Activated CD4-positive, alpha-beta memory T cell treated with anti-CD3 and anti-CD28 coated beads, Interleukin-2, amount 10 ng/mL, durations not matched to agents 7 days and 5 days (primary cell): Measurements from ENCODE around the gene PKP4. TPM values are rescaled to one million over a fixed set of nuclear protein-coding genes. Genes with fewer than 3 reads are reported as not detected.

Source experiments
- CTCF ChIA-PET: fragments of 350-600 bp; sonication (Branson Sonifier 250); formaldehyde crosslinking; loops from one replicate; lab custom pipeline; 2021; ENCODE audit warnings: antibody characterized with exemption, inconsistent platforms; lab: Charles Lee
- POLR2A ChIA-PET: fragments of 350-600 bp; sonication (Branson Sonifier 250); formaldehyde crosslinking; loops from one replicate; lab custom pipeline; 2021; ENCODE audit warnings: antibody characterized with exemption; lab: Charles Lee
- DNase-seq: peaks from one replicate; pipeline ENCODE4 v3.0.0-alpha.2; 2020
- H3K27ac Mint-ChIP-seq: one replicate; pipeline ENCODE4 v1.8.0; 2021; ENCODE audit warnings: mild to moderate bottlenecking, mixed read lengths
- H3K27me3 Mint-ChIP-seq: one replicate; pipeline ENCODE4 v1.8.0; 2021; ENCODE audit warnings: mixed read lengths
- H3K36me3 Mint-ChIP-seq: one replicate; pipeline ENCODE4 v1.8.0; 2021; ENCODE audit warnings: low read depth, mixed read lengths
- H3K4me1 Mint-ChIP-seq: one replicate; pipeline ENCODE4 v1.8.0; 2021; ENCODE audit warnings: mixed read lengths
- H3K4me3 Mint-ChIP-seq: one replicate; pipeline ENCODE4 v1.8.0; 2021; ENCODE audit warnings: mild to moderate bottlenecking, mixed read lengths
- H3K9me3 Mint-ChIP-seq: one replicate; pipeline ENCODE4 v1.8.0; 2021; ENCODE audit warnings: mixed read lengths
- total RNA-seq, 2 experiments: library from RNA; stranded (reverse); gene quantifications; one replicate each; pipeline ENCODE4 v1.2.3, GENCODE V29; 2021

PKP4 gene
- total RNA-seq, 2 experiments from 2014 or later, result 33.8 to 34.1 TPM

DNA sequence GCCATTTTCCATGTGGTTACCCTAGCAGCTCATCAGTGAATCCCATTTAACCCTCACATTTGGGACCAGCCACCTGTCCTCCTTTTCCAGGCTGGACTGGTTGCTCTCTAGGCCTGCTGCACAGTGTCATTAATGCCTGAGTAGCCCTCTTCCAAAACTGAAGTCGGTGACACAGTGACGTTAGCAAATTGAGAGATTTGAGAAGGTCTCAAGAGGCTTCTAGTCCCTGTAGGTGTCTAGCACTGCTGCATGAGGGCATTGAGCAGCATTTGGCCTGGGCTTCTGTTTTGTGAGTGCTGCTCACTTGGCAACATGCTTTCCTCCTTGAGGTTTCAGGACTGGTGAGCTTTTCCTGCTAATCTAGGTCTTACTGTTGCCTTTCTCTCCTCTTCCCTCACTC, 36.7 kb downstream of the PKP4 start:
- ChIA-PET CTCF (no interaction called here), POLR2A (no interaction called here)
- Mint-ChIP-seq H3K27ac (no peak overlapping the region), H3K9me3 (no peaks in the 10 kb centered on the region), H3K4me1 (peaks cover 6% of the 10 kb centered on the region), H3K27me3 (no peaks in the 10 kb centered on the region), H3K36me3 (no peaks in the 10 kb centered on the region), H3K4me3 (no peak overlapping the region)
- DNase-seq, result no peak

GRCh38 chr2:158495175-158495574, 38.4 kb downstream of the PKP4 start:
- Mint-ChIP-seq H3K9me3 (no peaks in the 10 kb centered on the region), H3K27ac (no peak overlapping the region), H3K27me3 (no peaks in the 10 kb centered on the region), H3K4me1 (peaks cover 6% of the 10 kb centered on the region), H3K4me3 (no peak overlapping the region), H3K36me3 (no peaks in the 10 kb centered on the region)
- DNase-seq, result no peak
- ChIA-PET POLR2A (no interaction called here), CTCF (no interaction called here)

GRCh38 chr2:158496986-158497385, 40.2 kb downstream of the PKP4 start:
- POLR2A ChIA-PET, result no interaction called here
- no peak for DNase-seq
- no peak overlapping the region for H3K4me3 Mint-ChIP-seq
- CTCF ChIA-PET, result no interaction called here
- peaks cover 6% of the 10 kb centered on the region for H3K4me1 Mint-ChIP-seq
- no peaks in the 10 kb centered on the region for H3K36me3 Mint-ChIP-seq
- no peak overlapping the region for H3K27ac Mint-ChIP-seq
- H3K9me3 Mint-ChIP-seq, result no peaks in the 10 kb centered on the region
- no peaks in the 10 kb centered on the region for H3K27me3 Mint-ChIP-seq

GRCh38 chr2:158497486-158497885, 40.7 kb downstream of the PKP4 start:
- Mint-ChIP-seq H3K4me1 (peaks cover 6% of the 10 kb centered on the region), H3K4me3 (no peak overlapping the region), H3K9me3 (no peaks in the 10 kb centered on the region), H3K27ac (no peak overlapping the region), H3K36me3 (no peaks in the 10 kb centered on the region), H3K27me3 (no peaks in the 10 kb centered on the region)
- ChIA-PET CTCF (no interaction called here), POLR2A (no interaction called here)
- no peak for DNase-seq

GRCh38 chr2:158498043-158498748, 41.4 kb downstream of the PKP4 start:
- ChIA-PET CTCF (interaction anchor here (0.7 kb wide), 1 partner anchor 289 kb away, joined by 3 read pairs; no protein-coding TSS in a partner anchor), POLR2A (no interaction called here)
- no peaks in the 10 kb centered on the region for H3K9me3 Mint-ChIP-seq
- DNase-seq, result no peak
- no peaks in the 10 kb centered on the region for H3K36me3 Mint-ChIP-seq
- no peak overlapping the region for H3K4me3 Mint-ChIP-seq
- H3K4me1 Mint-ChIP-seq, result peaks cover 6% of the 10 kb centered on the region
- H3K27me3 Mint-ChIP-seq, result no peaks in the 10 kb centered on the region
- H3K27ac Mint-ChIP-seq, result no peak overlapping the region

- Mint-ChIP-seq H3K9me3 (no peaks in the 10 kb centered on the region), H3K27me3 (no peaks in the 10 kb centered on the region), H3K27ac (no peak overlapping the region), H3K4me3 (no peak overlapping the region), H3K4me1 (peaks cover 6% of the 10 kb centered on the region), H3K36me3 (no peaks in the 10 kb centered on the region)
- POLR2A ChIA-PET, result no interaction called here
- CTCF ChIA-PET, result interaction anchor here (0.7 kb wide), 1 partner anchor 290 kb away, joined by 3 read pairs; no protein-coding TSS in a partner anchor
- no peak for DNase-seq
These were observed 42.0 kb downstream of the PKP4 start for GRCh38 chr2:158498749-158499136.

GRCh38 chr2:158499383-158499782, 42.6 kb downstream of the PKP4 start:
- DNase-seq, result no peak
- Mint-ChIP-seq H3K27me3 (no peaks in the 10 kb centered on the region), H3K36me3 (no peaks in the 10 kb centered on the region), H3K4me3 (no peak overlapping the region), H3K27ac (no peak overlapping the region), H3K9me3 (no peaks in the 10 kb centered on the region), H3K4me1 (peaks cover 6% of the 10 kb centered on the region)
- POLR2A ChIA-PET, result no interaction called here
- CTCF ChIA-PET, result interaction anchor here (0.7 kb wide), 1 partner anchor 291 kb away, joined by 3 read pairs; no protein-coding TSS in a partner anchor

GRCh38 chr2:158500333-158500732, 43.6 kb downstream of the PKP4 start:
- Mint-ChIP-seq H3K36me3 (no peaks in the 10 kb centered on the region), H3K27me3 (no peaks in the 10 kb centered on the region), H3K27ac (no peak overlapping the region), H3K9me3 (no peaks in the 10 kb centered on the region), H3K4me1 (peaks cover 7% of the 10 kb centered on the region), H3K4me3 (no peak overlapping the region)
- no peak for DNase-seq
- POLR2A ChIA-PET, result no interaction called here
- CTCF ChIA-PET, result no interaction called here

DNA sequence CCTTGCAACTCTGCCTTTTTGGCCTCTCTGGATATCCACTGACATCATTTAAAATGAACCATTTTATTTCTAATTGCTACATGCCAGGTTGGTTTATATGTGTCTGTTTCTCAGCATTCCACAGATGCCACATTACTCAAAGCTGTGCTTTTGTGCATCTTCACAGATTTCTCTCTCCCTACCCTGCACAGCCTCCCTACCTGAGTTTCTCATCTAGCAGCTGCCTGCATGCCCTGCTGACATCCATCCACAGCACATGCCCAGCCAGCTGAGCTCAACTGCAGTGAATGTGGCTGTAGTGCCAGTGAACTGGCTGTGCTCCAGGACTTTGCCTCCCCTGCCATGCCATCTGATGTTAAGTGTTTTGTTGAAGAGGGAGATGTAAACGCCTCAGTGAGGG, 44.5 kb downstream of the PKP4 start:
- H3K4me3 Mint-ChIP-seq, result no peak overlapping the region
- H3K4me1 Mint-ChIP-seq, result peaks cover 10% of the 10 kb centered on the region
- H3K27me3 Mint-ChIP-seq, result no peaks in the 10 kb centered on the region
- no peak overlapping the region for H3K27ac Mint-ChIP-seq
- CTCF ChIA-PET, result no interaction called here
- H3K36me3 Mint-ChIP-seq, result no peaks in the 10 kb centered on the region
- POLR2A ChIA-PET, result no interaction called here
- DNase-seq, result no peak
- H3K9me3 Mint-ChIP-seq, result no peaks in the 10 kb centered on the region

DNA sequence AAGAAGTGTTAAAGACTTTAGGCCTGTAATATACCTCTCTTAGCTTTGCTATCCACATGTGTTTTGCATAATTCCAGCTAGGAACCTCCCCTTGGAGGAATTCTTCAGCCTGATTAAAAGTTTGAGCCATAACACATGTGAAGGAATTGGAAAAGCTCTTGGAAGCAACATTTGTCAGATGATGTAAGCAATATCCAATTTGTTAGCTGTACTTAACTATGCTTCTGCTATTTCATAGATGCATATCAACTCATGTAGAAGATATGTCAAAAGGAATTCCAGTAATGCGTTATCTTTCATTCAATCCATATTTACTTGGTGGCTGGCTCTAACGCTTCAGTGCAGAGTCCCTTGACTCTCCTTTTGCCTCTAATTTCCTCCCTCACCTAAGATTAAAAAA, 46.2 kb downstream of the PKP4 start:
- Mint-ChIP-seq H3K4me1 (peaks cover 18% of the 10 kb centered on the region), H3K27me3 (no peaks in the 10 kb centered on the region), H3K4me3 (no peak overlapping the region), H3K27ac (no peak overlapping the region), H3K9me3 (no peaks in the 10 kb centered on the region), H3K36me3 (no peaks in the 10 kb centered on the region)
- ChIA-PET POLR2A (no interaction called here), CTCF (no interaction called here)
- DNase-seq, result no peak

GRCh38 chr2:158504088-158504487, 47.3 kb downstream of the PKP4 start:
- Mint-ChIP-seq H3K36me3 (no peaks in the 10 kb centered on the region), H3K9me3 (no peaks in the 10 kb centered on the region), H3K27ac (no peak overlapping the region), H3K4me3 (no peak overlapping the region), H3K4me1 (peaks cover 18% of the 10 kb centered on the region), H3K27me3 (no peaks in the 10 kb centered on the region)
- CTCF ChIA-PET, result no interaction called here
- DNase-seq, result no peak
- POLR2A ChIA-PET, result no interaction called here

GRCh38 chr2:158505448-158505934, 48.7 kb downstream of the PKP4 start:
- no peaks in the 10 kb centered on the region for H3K36me3 Mint-ChIP-seq
- H3K4me3 Mint-ChIP-seq, result no peak overlapping the region
- H3K9me3 Mint-ChIP-seq, result no peaks in the 10 kb centered on the region
- H3K4me1 Mint-ChIP-seq, result peaks cover 23% of the 10 kb centered on the region
- no peak overlapping the region for H3K27ac Mint-ChIP-seq
- DNase-seq, result no peak
- CTCF ChIA-PET, result no interaction called here
- H3K27me3 Mint-ChIP-seq, result no peaks in the 10 kb centered on the region
- POLR2A ChIA-PET, result no interaction called here

DNA sequence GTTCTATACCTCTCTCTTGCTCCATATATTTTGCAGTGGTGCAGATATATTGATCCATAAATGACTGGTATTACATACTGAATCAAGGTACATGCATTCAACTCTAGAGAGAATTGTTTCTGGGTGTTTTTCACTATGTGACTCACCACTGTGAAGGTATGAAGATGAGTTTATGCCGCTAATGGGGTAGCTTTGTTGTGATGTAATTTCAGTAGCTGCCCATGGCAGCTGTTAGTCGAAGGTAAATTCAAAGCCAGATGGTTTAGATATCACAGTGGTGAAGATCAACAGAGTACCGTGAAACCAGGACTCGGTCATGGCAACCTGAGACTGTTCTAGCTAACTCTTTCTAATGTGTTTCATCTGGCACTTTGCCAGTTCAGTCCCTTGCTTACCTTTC, 50.4 kb downstream of the PKP4 start:
- peaks cover 24% of the 10 kb centered on the region for H3K4me1 Mint-ChIP-seq
- ChIA-PET POLR2A (no interaction called here), CTCF (interaction anchor here (0.6 kb wide), 1 partner anchor 482 kb away, joined by 3 read pairs; no protein-coding TSS in a partner anchor)
- no peak overlapping the region for H3K27ac Mint-ChIP-seq
- no peaks in the 10 kb centered on the region for H3K27me3 Mint-ChIP-seq
- H3K9me3 Mint-ChIP-seq, result no peaks in the 10 kb centered on the region
- no peaks in the 10 kb centered on the region for H3K36me3 Mint-ChIP-seq
- DNase-seq, result no peak
- H3K4me3 Mint-ChIP-seq, result no peak overlapping the region

GRCh38 chr2:158507679-158508078, 50.9 kb downstream of the PKP4 start:
- no peak overlapping the region for H3K4me3 Mint-ChIP-seq
- ChIA-PET CTCF (interaction anchor here (0.6 kb wide), 1 partner anchor 482 kb away, joined by 3 read pairs; no protein-coding TSS in a partner anchor), POLR2A (no interaction called here)
- no peak for DNase-seq
- peaks cover 24% of the 10 kb centered on the region for H3K4me1 Mint-ChIP-seq
- H3K27ac Mint-ChIP-seq, result no peak overlapping the region
- H3K27me3 Mint-ChIP-seq, result no peaks in the 10 kb centered on the region
- no peaks in the 10 kb centered on the region for H3K9me3 Mint-ChIP-seq
- no peaks in the 10 kb centered on the region for H3K36me3 Mint-ChIP-seq
